Liver (tissue), 3 donors: ENCODE measurements around the gene PLCB2.

Source experiments
- EGR1 ChIP-seq, 2 donors: IDR thresholded peaks; 2 replicates each; pipeline ENCODE4 v1.6.1; 2016 to 2018; ENCODE audit warnings: antibody characterized with exemption in 2 of 2, low read depth in 2 of 2
- GABPA ChIP-seq, 2 donors: IDR thresholded peaks in 1 of 2; conservative IDR thresholded peaks in 1 of 2; 2 replicates each; pipeline ENCODE4 v1.6.1; 2016; ENCODE audit warnings: antibody characterized with exemption in 2 of 2, mild to moderate bottlenecking in 1 of 2, moderate library complexity in 1 of 2
- HNF4G ChIP-seq: IDR thresholded peaks from 2 replicates; pipeline ENCODE4 v1.6.1; 2016; ENCODE audit warnings: antibody characterized with exemption
- JUND ChIP-seq, 2 donors: IDR thresholded peaks; 2 replicates each; pipeline ENCODE4 v1.6.1; 2016; ENCODE audit warnings: antibody characterized with exemption in 2 of 2
- MAX ChIP-seq: IDR thresholded peaks from 2 replicates; pipeline ENCODE4 v1.6.1; 2016; ENCODE audit warnings: antibody characterized with exemption
- RAD21 ChIP-seq, 2 donors: IDR thresholded peaks; 2 replicates each; pipeline ENCODE4 v1.6.1; 2016; ENCODE audit warnings: antibody characterized with exemption in 2 of 2, mild to moderate bottlenecking in 2 of 2
- REST ChIP-seq: IDR thresholded peaks from 2 replicates; pipeline ENCODE4 v1.6.1; 2016; ENCODE audit warnings: antibody characterized with exemption, mild to moderate bottlenecking
- SP1 ChIP-seq: IDR thresholded peaks from 2 replicates; pipeline ENCODE4 v1.6.1; 2018; ENCODE audit warnings: antibody characterized with exemption, mild to moderate bottlenecking
- TAF1 ChIP-seq: conservative IDR thresholded peaks from 2 replicates; pipeline ENCODE4 v1.6.1; 2016; ENCODE audit warnings: antibody characterized with exemption, mild to moderate bottlenecking
- YY1 ChIP-seq: IDR thresholded peaks from 2 replicates; pipeline ENCODE4 v1.6.1; 2016; ENCODE audit warnings: antibody characterized with exemption, mild to moderate bottlenecking
- TF ChIP-seq, protein P1 (sequence below): fragments of 150-350 bp; IDR thresholded peaks from 2 replicates; pipeline ENCODE4 v1.5.1; 2017; ENCODE audit warnings: improper control_type of control experiment, low read depth, low read length; ENCODE audit not compliant: missing input control
- TF ChIP-seq, protein P2 (sequence below): IDR thresholded peaks from 2 replicates; pipeline ENCODE4 v1.6.1; 2016; ENCODE audit warnings: antibody characterized with exemption
- donor health status: healthy.
- donor health status: healthy.

- TF ChIP-seq, protein P1, sequence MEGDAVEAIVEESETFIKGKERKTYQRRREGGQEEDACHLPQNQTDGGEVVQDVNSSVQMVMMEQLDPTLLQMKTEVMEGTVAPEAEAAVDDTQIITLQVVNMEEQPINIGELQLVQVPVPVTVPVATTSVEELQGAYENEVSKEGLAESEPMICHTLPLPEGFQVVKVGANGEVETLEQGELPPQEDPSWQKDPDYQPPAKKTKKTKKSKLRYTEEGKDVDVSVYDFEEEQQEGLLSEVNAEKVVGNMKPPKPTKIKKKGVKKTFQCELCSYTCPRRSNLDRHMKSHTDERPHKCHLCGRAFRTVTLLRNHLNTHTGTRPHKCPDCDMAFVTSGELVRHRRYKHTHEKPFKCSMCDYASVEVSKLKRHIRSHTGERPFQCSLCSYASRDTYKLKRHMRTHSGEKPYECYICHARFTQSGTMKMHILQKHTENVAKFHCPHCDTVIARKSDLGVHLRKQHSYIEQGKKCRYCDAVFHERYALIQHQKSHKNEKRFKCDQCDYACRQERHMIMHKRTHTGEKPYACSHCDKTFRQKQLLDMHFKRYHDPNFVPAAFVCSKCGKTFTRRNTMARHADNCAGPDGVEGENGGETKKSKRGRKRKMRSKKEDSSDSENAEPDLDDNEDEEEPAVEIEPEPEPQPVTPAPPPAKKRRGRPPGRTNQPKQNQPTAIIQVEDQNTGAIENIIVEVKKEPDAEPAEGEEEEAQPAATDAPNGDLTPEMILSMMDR = no peak
- peak in 1 of 2 donors; percentile 2 for TF ChIP-seq RAD21 (IDR thresholded peaks at IDR 0.05)
- no peak for TF ChIP-seq MAX
- TF ChIP-seq, protein P2, sequence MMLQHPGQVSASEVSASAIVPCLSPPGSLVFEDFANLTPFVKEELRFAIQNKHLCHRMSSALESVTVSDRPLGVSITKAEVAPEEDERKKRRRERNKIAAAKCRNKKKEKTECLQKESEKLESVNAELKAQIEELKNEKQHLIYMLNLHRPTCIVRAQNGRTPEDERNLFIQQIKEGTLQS = no peak
- TF ChIP-seq REST = peak; percentile 11
- TF ChIP-seq SP1 = peak; percentile 47
- TF ChIP-seq HNF4G = no peak
- no peak for TF ChIP-seq JUND (IDR thresholded peaks at IDR 0.05)
- peak in 1 of 2 donors; percentile 28 for TF ChIP-seq GABPA (IDR thresholded peaks at IDR 0.05 in 1 of 2, conservative IDR thresholded peaks at IDR 0.05 in 1 of 2)
- no peak for TF ChIP-seq YY1
- TF ChIP-seq TAF1 = no peak
- no peak for TF ChIP-seq EGR1 (IDR thresholded peaks at IDR 0.05; ENCODE audit: low read depth in 2 of 2)
Observed at GRCh38 chr15:40333922-40334492, 26.3 kb upstream of the PLCB2 start.
